Neural cell (in vitro differentiated cells): Measurements from ENCODE around the gene PTPN13. TPM values are rescaled to one million over a fixed set of nuclear protein-coding genes. Genes with fewer than 3 reads are reported as not detected.

Experiments used
- H2AFZ ChIP-seq: fragments of 200-600, 300-800 bp; sonication (generic), shearing (Covaris generic); 2 replicates; pipeline ENCODE4 v1.6.0; 2014; ENCODE audit warnings: low read depth, mild to moderate bottlenecking, antibody characterized with exemption, low read length, moderate library complexity
- H3F3A ChIP-seq: fragments of 200-600 bp; shearing (Covaris generic); 2 replicates; pipeline ENCODE4 v1.6.1; 2016; ENCODE audit warnings: mild to moderate bottlenecking, moderate library complexity, mixed read lengths, antibody characterized with exemption, low read length; ENCODE audit not compliant: insufficient read depth, poor library complexity, severe bottlenecking
- H3K27ac ChIP-seq: fragments of 200-600, 300-800 bp; sonication (generic), shearing (Covaris generic); 2 replicates; pipeline ENCODE4 v1.5.1; 2014; ENCODE audit warnings: mild to moderate bottlenecking, low read length, moderate library complexity
- H3K27me3 ChIP-seq: fragments of 300-800, 200-600 bp; sonication (generic), shearing (Covaris generic); 2 replicates; pipeline ENCODE4 v1.6.0; 2014; ENCODE audit warnings: mild to moderate bottlenecking, low read depth, low read length, moderate library complexity; ENCODE audit not compliant: insufficient read depth
- H3K36me3 ChIP-seq: fragments of 300-800, 200-600 bp; sonication (generic), shearing (Covaris generic); 2 replicates; pipeline ENCODE4 v1.5.1; 2014; ENCODE audit warnings: mild to moderate bottlenecking, antibody characterized with exemption, low read length, moderate library complexity; ENCODE audit not compliant: insufficient read depth
- H3K4me2 ChIP-seq: fragments of 300-800, 200-600 bp; sonication (generic), shearing (Covaris generic); 2 replicates; pipeline ENCODE4 v1.6.0; 2014; ENCODE audit warnings: mild to moderate bottlenecking, low read length
- H3K4me3 ChIP-seq: fragments of 300-800, 200-600 bp; sonication (generic), shearing (Covaris generic); 2 replicates; pipeline ENCODE4 v1.5.1; 2014; ENCODE audit warnings: mild to moderate bottlenecking, low read length, moderate library complexity
- H3K79me2 ChIP-seq: fragments of 200-600 bp; shearing (Covaris generic); replicated peaks from 2 replicates; pipeline ENCODE4 v1.6.0; 2014; ENCODE audit warnings: mild to moderate bottlenecking, low read length, moderate library complexity; ENCODE audit not compliant: insufficient read depth
- H3K9ac ChIP-seq: fragments of 300-800, 200-600 bp; sonication (generic), shearing (Covaris generic); 2 replicates; pipeline ENCODE4 v1.6.1; 2016; ENCODE audit warnings: mild to moderate bottlenecking, low read length, mixed read lengths
- H3K9me2 ChIP-seq: fragments of 200-600 bp; shearing (Covaris generic); 2 replicates; pipeline ENCODE4 v1.6.1; 2016; ENCODE audit warnings: mild to moderate bottlenecking, low read length, mixed read lengths; ENCODE audit not compliant: insufficient read depth
- H3K9me3 ChIP-seq: fragments of 200-600, 300-800 bp; sonication (generic), shearing (Covaris generic); 2 replicates; pipeline ENCODE4 v1.6.1; 2016; ENCODE audit warnings: mild to moderate bottlenecking, mixed run types, low read length, moderate library complexity, mixed read lengths
- H4K20me1 ChIP-seq: fragments of 200-600 bp; shearing (Covaris generic); 2 replicates; pipeline ENCODE4 v1.6.1; 2016; ENCODE audit warnings: mild to moderate bottlenecking, mixed run types; ENCODE audit not compliant: insufficient read depth
- CTCF ChIP-seq: fragments of 450-650 bp; IDR thresholded peaks from 2 replicates; pipeline ENCODE4 v1.5.1; 2014; ENCODE audit warnings: antibody characterized with exemption, mild to moderate bottlenecking, moderate library complexity; ENCODE audit not compliant: poor library complexity, severe bottlenecking
- EP300 ChIP-seq: fragments of 450-650 bp; conservative IDR thresholded peaks from 2 replicates; pipeline ENCODE4 v1.6.1; 2014; ENCODE audit warnings: antibody characterized with exemption, mild to moderate bottlenecking, moderate library complexity; ENCODE audit not compliant: poor library complexity, severe bottlenecking
- EZH2 ChIP-seq: fragments of 200-600, 300-800 bp; shearing (Covaris generic), sonication (generic); IDR thresholded peaks from 2 replicates; pipeline ENCODE4 v1.6.1; 2014; ENCODE audit warnings: antibody characterized with exemption, low read length, borderline replicate concordance, mild to moderate bottlenecking; ENCODE audit not compliant: insufficient read depth, poor library complexity, severe bottlenecking
- MXI1 ChIP-seq: fragments of 450-650 bp; conservative IDR thresholded peaks from 2 replicates; pipeline ENCODE4 v1.6.1; 2014; ENCODE audit warnings: antibody characterized with exemption, mild to moderate bottlenecking; ENCODE audit not compliant: poor library complexity, severe bottlenecking
- POLR2AphosphoS5 ChIP-seq: IDR thresholded peaks from 2 replicates; pipeline ENCODE4 v1.6.1; 2012
- RAD21 ChIP-seq: fragments of 450-650 bp; conservative IDR thresholded peaks from 2 replicates; pipeline ENCODE4 v1.6.1; 2014; ENCODE audit warnings: antibody characterized with exemption, mild to moderate bottlenecking, moderate library complexity
- REST ChIP-seq: IDR thresholded peaks from 2 replicates; pipeline ENCODE4 v1.6.1; 2012; ENCODE audit warnings: borderline replicate concordance
- SMC3 ChIP-seq: fragments of 450-650 bp; conservative IDR thresholded peaks from 2 replicates; pipeline ENCODE4 v1.6.1; 2014; ENCODE audit warnings: antibody characterized with exemption, mild to moderate bottlenecking, moderate library complexity; ENCODE audit not compliant: poor library complexity
- TAF1 ChIP-seq: IDR thresholded peaks from 2 replicates; pipeline ENCODE4 v1.6.1; 2012; ENCODE audit warnings: low read depth
- polyA plus RNA-seq: library from polyadenylated mRNA; depleted of rRNA; stranded (reverse); fragments of >200 nt; gene quantifications from 2 replicates; pipeline ENCODE4 v1.2.3, GENCODE V29; 2014

PTPN13 gene
- polyA plus RNA-seq, 1 donor from 2014 or later = 4.7 TPM

- Histone ChIP-seq H3K36me3 (no peaks in the 10 kb centered on the region), H3K9ac (no peak overlapping the region), H3K79me2 (no peaks in the 10 kb centered on the region), H2AFZ (no peak overlapping the region), H3F3A (no peaks in the 10 kb centered on the region), H3K4me2 (no peak overlapping the region), H4K20me1 (no peaks in the 10 kb centered on the region), H3K27me3 (no peaks in the 10 kb centered on the region), H3K9me3 (no peaks in the 10 kb centered on the region), H3K4me3 (no peak overlapping the region), H3K9me2 (no peaks in the 10 kb centered on the region), H3K27ac (no peak overlapping the region)
- TF ChIP-seq POLR2AphosphoS5 = no peak
Observed at GRCh38 chr4:86819561-86819960, 225.4 kb downstream of the PTPN13 start.

GRCh38 chr4:86821151-86821550 is 227.0 kb downstream of the PTPN13 start:
- no peak overlapping the region for H3K4me3 ChIP-seq
- H3K9me3 ChIP-seq = no peaks in the 10 kb centered on the region
- no peaks in the 10 kb centered on the region for H3K79me2 ChIP-seq
- no peak overlapping the region for H3K9ac ChIP-seq
- no peaks in the 10 kb centered on the region for H3K27me3 ChIP-seq
- no peak overlapping the region for H2AFZ ChIP-seq
- TF ChIP-seq EZH2 = no peak
- TF ChIP-seq EP300 = no peak
- no peak for TF ChIP-seq POLR2AphosphoS5
- no peak for TF ChIP-seq REST
- no peak for TF ChIP-seq TAF1
- no peak for TF ChIP-seq MXI1
- TF ChIP-seq CTCF = no peak
- TF ChIP-seq RAD21 = no peak
- TF ChIP-seq SMC3 = no peak
- H3K9me2 ChIP-seq = no peaks in the 10 kb centered on the region
- H3K27ac ChIP-seq = no peak overlapping the region
- no peaks in the 10 kb centered on the region for H3F3A ChIP-seq
- no peak overlapping the region for H3K4me2 ChIP-seq
- no peaks in the 10 kb centered on the region for H4K20me1 ChIP-seq
- no peaks in the 10 kb centered on the region for H3K36me3 ChIP-seq

- H3K9me2 ChIP-seq = no peaks in the 10 kb centered on the region
- H3K9ac ChIP-seq = no peak overlapping the region
- no peaks in the 10 kb centered on the region for H3K79me2 ChIP-seq
- no peak overlapping the region for H3K4me3 ChIP-seq
- no peaks in the 10 kb centered on the region for H3K36me3 ChIP-seq
- no peak overlapping the region for H3K4me2 ChIP-seq
- H4K20me1 ChIP-seq = no peaks in the 10 kb centered on the region
- no peaks in the 10 kb centered on the region for H3K27me3 ChIP-seq
- H3K27ac ChIP-seq = no peak overlapping the region
- no peak overlapping the region for H2AFZ ChIP-seq
- H3K9me3 ChIP-seq = no peaks in the 10 kb centered on the region
- H3F3A ChIP-seq = no peaks in the 10 kb centered on the region
- no peak for TF ChIP-seq SMC3
- no peak for TF ChIP-seq RAD21
- no peak for TF ChIP-seq MXI1
- TF ChIP-seq POLR2AphosphoS5 = no peak
- no peak for TF ChIP-seq EZH2
Observed at GRCh38 chr4:86822136-86822535, 228.0 kb downstream of the PTPN13 start.
